IPS-18c (cell line): ENCODE measurements around the gene AP1G2.

Source experiments
- H3K4me3 ChIP-seq: 2 replicates; pipeline ENCODE4 v1.7.0; 2013; ENCODE audit warnings: low read depth, mild to moderate bottlenecking, low read length, moderate library complexity; ENCODE audit not compliant: insufficient read depth
- H3K9me3 ChIP-seq: one replicate; pipeline ENCODE4 v1.6.1; 2013; ENCODE audit warnings: mild to moderate bottlenecking, low read length, moderate library complexity; ENCODE audit not compliant: control insufficient read depth, insufficient read depth

The AP1G2 gene

GRCh38 chr14:23564876-23565275 is 2.7 kb downstream of the AP1G2 start:
- Histone ChIP-seq H3K9me3 (peaks cover 2% of the 10 kb centered on the region), H3K4me3 (no peak overlapping the region)

- H3K4me3 ChIP-seq: no peak overlapping the region
- peaks cover 2% of the 10 kb centered on the region for H3K9me3 ChIP-seq
Measured at GRCh38 chr14:23564181-23564812, 3.3 kb downstream of the AP1G2 start.

GRCh38 chr14:23563473-23564180 is 4.0 kb downstream of the AP1G2 start:
- Histone ChIP-seq H3K4me3 (no peak overlapping the region), H3K9me3 (peaks cover 2% of the 10 kb centered on the region)

- Histone ChIP-seq H3K9me3 (peaks cover 2% of the 10 kb centered on the region), H3K4me3 (no peak overlapping the region)
Measured at GRCh38 chr14:23562822-23563472, 4.6 kb downstream of the AP1G2 start.

GRCh38 chr14:23561873-23562821 is 5.4 kb downstream of the AP1G2 start:
- Histone ChIP-seq H3K4me3 (no peak overlapping the region), H3K9me3 (peaks cover 2% of the 10 kb centered on the region)

GRCh38 chr14:23561259-23561658 is 6.3 kb downstream of the AP1G2 start:
- no peak overlapping the region for H3K4me3 ChIP-seq
- peaks cover 2% of the 10 kb centered on the region for H3K9me3 ChIP-seq

- H3K9me3 ChIP-seq: peaks cover 2% of the 10 kb centered on the region
- no peak overlapping the region; the same call in 1 of the 2 replicates for H3K4me3 ChIP-seq
Measured at GRCh38 chr14:23559926-23560520, 7.6 kb downstream of the AP1G2 start.

GRCh38 chr14:23559010-23559925 is 8.3 kb downstream of the AP1G2 start:
- Histone ChIP-seq H3K9me3 (peaks cover 2% of the 10 kb centered on the region), H3K4me3 (no peak overlapping the region)

GRCh38 chr14:23558346-23559009 is 9.1 kb downstream of the AP1G2 start:
- no peak overlapping the region for H3K4me3 ChIP-seq
- no peaks in the 10 kb centered on the region for H3K9me3 ChIP-seq

GRCh38 chr14:23557946-23558345 is 9.6 kb downstream of the AP1G2 start:
- no peaks in the 10 kb centered on the region for H3K9me3 ChIP-seq
- no peak overlapping the region for H3K4me3 ChIP-seq

GRCh38 chr14:23557521-23557920 is 10.1 kb downstream of the AP1G2 start:
- Histone ChIP-seq H3K9me3 (no peaks in the 10 kb centered on the region), H3K4me3 (no peak overlapping the region)

GRCh38 chr14:23556700-23557440 is 10.7 kb downstream of the AP1G2 start:
- Histone ChIP-seq H3K4me3 (peak overlapping the region; percentile 95), H3K9me3 (no peaks in the 10 kb centered on the region)

- Histone ChIP-seq H3K9me3 (peaks cover 2% of the 10 kb centered on the region), H3K4me3 (peak within 1 kb of the TSS; percentile 95)
Measured at GRCh38 chr14:23555882-23556699, 11.5 kb downstream of the AP1G2 start, which contains the start of gene THTPA. Gene THTPA, plus strand, starts transcription at chr14:23556271. Its CDS starts 487 bp downstream, at chr14:23556758.

GRCh38 chr14:23555533-23555881 is 12.1 kb downstream of the AP1G2 start:
- H3K4me3 ChIP-seq: peak overlapping the region; percentile 95
- H3K9me3 ChIP-seq: peaks cover 3% of the 10 kb centered on the region
